HG03342 (cell line): Measurements from ENCODE around the gene PAX5.

Source experiments
- ATAC-seq: cut with Tn5 transposase; IDR thresholded peaks from one replicate; pipeline ENCODE4 v1.9.1; 2021; ENCODE audit warnings: mild to moderate bottlenecking, moderate library complexity; ENCODE audit not compliant: unreplicated experiment

PAX5 gene

DNA sequence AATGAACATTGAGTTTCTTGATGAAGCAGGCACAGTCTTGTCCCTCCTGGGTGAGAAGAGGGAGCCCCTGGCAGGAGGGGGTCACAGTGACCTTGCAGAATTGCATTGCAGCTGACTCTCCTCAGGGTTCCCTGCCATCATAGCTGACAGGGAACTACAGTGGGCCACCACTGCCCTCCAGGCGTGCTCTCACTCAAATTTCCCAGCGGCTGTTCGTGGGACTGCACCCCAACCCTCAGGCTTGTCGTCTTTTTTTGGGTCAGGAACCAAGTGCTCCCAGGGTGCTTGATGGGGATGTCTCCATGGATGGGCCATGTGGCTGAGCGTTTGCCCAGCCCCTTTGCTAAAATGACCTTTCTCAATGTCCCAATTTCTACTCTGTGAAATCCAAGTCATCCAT, 245.5 kb downstream of the PAX5 start:
- ATAC-seq: no peak

- ATAC-seq: no peak
Observed at GRCh38 chr9:36787709-36788108, 246.4 kb downstream of the PAX5 start.
